Activated naive CD4-positive, alpha-beta T cell (primary cell): ENCODE results near the gene ARHGEF17.
"Not testable (repeated sequence)": the region's sequence is repeated elsewhere in the genome, so short reads cannot be mapped to it uniquely, and the experiment has no call there.

Experiments
- DNase-seq, 4 experiments: peaks; one replicate each; lab custom pipeline; 2025; lab: John Stamatoyannopoulos, UW

Gene ARHGEF17

DNA sequence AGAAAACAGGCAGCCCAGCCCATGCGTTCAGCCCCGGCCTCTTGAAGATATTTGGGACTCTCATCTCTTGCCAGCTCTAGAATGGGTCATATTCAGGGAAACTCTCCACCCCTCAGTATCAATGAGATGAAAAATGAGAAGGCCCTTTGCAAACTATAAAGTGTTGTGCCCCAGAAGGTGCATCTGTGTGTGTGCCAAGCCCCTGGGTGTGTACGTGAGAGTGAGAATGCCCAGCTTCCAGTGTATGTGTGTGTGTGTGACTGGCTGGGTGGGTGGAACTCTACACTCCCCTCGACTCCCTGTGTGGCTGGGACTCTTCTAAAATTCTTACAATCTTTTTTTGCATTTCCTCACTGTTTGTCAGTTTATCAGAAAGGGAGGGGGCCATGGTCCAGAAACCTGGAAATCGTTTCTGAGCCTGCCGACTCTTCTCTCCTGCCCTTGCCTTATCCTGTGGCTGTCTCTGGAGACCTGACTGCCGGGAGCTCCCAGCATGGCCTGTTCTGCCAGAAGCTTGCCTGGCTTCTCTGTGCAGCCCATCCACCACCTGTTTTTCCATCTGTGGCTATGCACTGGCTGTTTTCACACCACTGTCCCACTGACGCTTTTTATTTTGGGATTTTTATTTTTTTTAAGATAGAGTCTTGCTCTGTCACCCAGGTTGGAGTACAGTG is 34.7 kb upstream of the ARHGEF17 start:
- DNase-seq, result no peak

- DNase-seq, result not testable (repeated sequence)
These were observed 33.9 kb upstream of the ARHGEF17 start for GRCh38 chr11:73274191-73274590.

DNA sequence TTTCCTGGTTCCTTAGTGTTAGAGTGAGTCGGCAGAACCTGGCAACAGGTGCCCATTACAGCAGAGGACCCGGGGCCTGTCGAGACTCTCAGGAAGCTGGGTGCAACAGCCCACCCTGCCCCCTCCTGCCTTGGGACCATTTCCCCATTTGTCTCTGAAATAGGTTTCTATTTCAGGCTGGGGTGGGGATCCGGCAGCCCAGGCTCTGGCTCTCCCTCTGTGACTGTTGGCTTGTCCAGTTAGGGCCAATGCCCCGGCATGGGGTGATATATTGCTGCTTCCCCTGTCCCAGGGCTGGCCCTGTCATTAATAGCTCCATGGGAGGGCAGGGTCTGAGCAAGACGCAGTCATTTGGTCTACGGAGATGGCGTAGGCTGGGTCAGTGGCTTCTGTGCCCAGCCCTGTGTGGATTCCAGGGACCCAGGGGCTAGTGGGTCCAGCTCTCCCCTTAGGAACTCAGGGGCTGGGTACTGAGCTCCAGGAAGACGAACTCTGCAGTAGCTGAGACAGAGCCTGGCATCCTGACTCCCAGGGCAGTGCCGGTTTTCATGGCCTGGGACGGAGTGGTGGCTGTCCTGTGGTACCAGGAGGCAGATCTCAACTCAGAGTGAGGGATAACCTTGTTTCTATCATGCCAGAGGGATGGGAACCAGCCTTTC is 33.2 kb upstream of the ARHGEF17 start:
- no peak for DNase-seq

- DNase-seq, result no peak
These were observed 32.7 kb upstream of the ARHGEF17 start for GRCh38 chr11:73275381-73275750.

- DNase-seq, result no peak
These were observed 30.6 kb upstream of the ARHGEF17 start for GRCh38 chr11:73277467-73277866.

- DNase-seq, result no peak
These were observed 27.4 kb upstream of the ARHGEF17 start for GRCh38 chr11:73280626-73281025.

GRCh38 chr11:73281201-73281741 is 26.8 kb upstream of the ARHGEF17 start:
- DNase-seq, result no peak

- DNase-seq, result no peak
These were observed 26.0 kb upstream of the ARHGEF17 start for GRCh38 chr11:73281796-73282660.

DNA sequence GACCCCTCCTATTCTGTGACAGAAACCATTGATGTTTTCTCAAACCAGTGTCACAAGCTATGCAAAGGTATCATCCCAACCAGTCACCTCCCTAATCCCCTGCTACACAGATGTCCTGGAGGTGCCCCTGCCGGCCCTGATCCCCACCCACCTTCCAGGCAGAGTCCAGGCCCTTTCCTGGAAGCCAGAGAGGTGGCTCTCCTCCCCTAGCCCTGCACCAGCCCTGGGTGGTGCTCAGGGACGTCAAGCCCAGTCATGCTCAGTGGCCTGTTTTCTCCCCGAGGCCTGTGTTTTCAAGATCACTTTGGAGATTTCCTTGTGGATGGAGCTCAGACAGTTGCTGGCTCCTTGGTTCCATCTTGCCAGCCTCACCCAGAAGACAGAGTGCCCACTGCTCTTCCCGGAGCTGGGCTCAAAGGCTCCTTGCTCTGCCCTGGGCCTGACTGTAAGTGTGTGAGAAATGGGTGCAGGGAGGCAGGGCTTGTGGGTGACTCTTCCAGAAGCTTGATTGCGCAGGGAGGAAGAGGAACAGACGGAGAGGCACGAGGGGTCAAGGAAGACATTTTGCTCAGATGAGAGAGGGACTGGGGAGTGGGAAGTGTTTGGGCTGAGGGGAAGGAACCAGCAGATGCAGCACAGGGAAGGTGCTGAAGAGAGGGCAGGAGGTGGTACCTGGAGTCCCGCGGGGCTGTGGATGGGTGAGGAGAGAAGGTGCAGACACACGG is 24.6 kb upstream of the ARHGEF17 start:
- DNase-seq, result no peak

DNA sequence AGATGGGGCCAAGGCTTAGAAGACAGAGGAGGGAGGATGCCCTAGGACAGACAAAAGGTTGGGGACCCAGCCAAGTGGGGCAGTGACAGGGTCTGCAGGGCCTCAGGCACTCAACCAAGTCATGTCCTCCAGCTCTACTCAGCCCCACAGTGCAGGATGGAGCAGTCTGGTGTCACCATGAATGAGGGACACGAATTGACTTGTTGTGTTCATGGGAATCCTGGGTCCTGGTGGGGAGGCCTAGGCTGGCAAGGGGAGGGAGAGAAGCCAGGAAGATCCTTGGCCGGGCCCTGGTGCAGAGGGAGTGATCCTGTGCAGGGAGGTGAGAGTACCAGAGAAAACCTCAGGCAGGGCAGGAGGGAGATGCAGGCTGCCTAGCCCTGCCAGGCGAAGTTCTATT is 24.0 kb upstream of the ARHGEF17 start:
- DNase-seq, result no peak

GRCh38 chr11:73285721-73286120 is 22.4 kb upstream of the ARHGEF17 start:
- DNase-seq, result no peak

- DNase-seq, result no peak
These were observed 21.8 kb upstream of the ARHGEF17 start for GRCh38 chr11:73286240-73286810.

DNA sequence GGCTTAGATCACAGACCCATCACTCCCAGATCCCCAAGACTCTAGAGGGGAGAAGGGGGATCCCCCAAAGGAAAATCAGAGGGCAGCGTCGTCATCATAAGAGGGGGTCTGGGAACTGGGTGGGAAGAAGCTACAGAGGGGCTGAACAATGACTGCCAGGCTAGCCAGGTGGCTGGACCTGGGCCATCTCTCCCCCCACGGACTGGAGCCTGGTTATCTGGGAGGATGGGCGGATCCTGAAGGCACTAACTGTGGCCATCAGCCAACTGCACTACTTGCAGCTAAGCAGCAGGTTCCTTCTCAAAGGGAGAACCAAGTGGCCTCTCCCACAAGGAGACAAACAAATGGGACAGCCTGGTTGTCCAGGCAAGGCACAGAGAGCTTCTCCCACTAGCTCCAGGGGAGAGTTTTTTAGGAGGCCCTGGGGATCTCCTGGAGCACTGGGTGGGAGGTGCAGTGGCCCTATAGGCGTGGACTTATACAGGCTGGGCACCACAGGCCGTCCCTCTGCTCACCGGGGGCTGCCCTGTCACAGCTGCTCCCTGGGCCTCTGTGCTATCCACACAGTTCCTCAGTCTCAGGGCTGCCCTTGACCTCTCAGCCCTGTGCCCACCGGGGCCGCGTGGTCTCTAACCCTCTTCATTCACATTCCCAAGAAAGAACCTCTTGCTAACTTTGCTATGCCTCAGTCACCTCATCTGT is 20.5 kb upstream of the ARHGEF17 start:
- DNase-seq, result no peak

DNA sequence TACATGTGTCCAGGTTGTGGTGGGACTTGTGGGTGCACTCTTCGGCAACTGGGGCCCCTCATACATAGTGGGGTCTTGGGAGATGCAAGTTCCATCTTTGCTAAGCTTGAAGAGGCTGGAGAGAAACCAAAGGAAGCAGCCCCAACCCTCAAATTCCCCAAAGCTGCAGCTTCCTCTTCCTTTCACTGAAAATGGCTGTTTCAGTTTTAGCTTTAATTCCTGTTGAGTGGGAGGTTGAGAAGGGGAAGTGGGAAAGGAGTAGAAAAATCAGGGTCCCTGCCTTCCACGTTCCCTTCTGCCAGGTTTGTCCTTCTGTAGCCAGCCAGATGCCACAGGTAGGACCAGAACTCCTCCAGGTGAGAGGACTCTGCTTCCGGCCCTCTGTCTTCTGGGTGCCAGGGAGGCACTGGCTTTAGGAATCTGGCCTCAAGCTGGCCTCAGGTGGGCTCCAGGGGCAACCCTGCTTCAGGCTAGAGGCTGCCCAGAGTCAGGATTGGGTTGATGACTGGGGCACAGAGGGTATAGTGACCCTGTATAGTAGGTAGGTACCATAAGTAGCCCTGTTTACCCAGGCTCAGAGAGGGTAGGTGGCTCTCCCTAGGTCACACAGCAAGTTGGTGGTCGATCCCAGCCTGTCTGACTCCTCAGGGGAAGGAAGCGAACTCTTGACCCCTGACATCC is 19.7 kb upstream of the ARHGEF17 start:
- DNase-seq, result no peak

- no peak for DNase-seq
These were observed 19.0 kb upstream of the ARHGEF17 start for GRCh38 chr11:73288873-73289707.

DNA sequence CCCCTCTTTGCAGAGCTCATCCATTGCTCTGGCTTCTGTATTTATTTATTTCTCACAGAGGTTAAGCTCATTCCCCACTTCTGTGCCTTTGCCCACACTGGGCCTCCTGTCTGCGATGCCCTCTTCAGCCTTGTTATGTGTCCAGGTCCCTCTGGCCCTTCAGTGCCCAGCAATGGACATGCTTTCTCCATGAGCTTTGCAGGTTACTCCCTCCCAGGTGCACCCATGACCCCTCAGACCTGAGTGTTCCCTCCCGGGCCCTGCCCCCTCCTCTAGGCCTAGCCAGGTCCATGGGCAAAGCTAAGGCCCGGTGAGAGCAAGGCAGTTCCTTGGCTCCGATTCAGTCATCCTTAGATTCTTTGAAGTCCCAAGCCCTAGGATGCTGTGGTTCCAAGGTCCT is 17.5 kb upstream of the ARHGEF17 start:
- no peak for DNase-seq

DNA sequence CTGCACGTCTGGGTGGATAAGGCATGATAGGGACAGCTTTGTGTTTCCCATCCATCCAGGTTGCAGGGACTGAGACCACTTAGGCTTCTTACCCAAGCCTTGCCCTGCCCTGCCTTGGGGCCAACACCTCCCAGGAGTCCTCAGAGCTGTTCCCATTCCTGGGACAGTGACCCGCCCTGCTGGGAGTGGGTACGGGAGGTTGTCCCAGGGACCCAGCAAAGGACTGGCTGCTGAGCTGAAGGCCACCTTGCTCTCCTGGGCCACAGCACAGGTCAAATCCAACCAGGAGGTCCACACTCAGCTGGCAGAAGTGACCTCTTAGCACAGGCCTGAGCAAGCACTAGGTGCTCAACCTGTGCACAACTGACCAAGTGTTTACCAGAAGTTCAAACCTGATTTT is 16.9 kb upstream of the ARHGEF17 start:
- DNase-seq, result no peak

- no peak for DNase-seq
These were observed 16.1 kb upstream of the ARHGEF17 start for GRCh38 chr11:73291781-73292524.

- DNase-seq, result no peak
These were observed 15.6 kb upstream of the ARHGEF17 start for GRCh38 chr11:73292525-73292894.
